Limb (tissue), 2 donors: Measurements from ENCODE around the gene TBCEL.

Experiments used
- DNase-seq, 2 donors: peaks; one replicate each; pipeline ENCODE4 v3.0.0-alpha.2; 2016; ENCODE audit errors: extremely low spot score in 2 of 2

Gene TBCEL

DNA sequence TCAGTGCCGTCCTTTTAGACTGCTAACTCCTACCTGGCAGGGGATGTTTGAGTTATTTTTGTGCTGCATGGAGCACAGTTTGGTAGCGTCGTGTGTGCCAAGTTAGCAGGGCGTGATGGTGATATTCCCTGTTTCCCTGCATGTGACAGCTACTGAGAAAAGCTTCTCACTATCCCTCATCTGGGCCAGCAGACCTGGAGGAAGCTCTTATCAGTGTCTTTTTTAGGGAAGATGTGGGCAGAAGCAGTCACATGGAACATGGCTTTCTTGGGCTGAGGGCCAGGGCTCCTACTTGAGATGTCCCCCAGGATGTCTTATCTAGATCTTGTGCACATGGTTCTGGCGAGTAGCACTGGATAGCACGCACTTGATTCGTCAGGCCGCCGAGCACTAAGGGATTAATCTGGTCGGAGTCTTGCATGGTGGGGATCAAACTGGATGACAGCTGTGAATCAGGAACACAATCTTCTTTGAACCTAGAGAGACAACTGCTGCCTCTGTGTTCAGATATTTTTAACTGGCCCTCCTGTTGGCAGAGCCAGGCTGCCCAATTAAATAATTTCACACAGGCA is 110.9 kb downstream of the TBCEL start:
- no peak for DNase-seq

DNA sequence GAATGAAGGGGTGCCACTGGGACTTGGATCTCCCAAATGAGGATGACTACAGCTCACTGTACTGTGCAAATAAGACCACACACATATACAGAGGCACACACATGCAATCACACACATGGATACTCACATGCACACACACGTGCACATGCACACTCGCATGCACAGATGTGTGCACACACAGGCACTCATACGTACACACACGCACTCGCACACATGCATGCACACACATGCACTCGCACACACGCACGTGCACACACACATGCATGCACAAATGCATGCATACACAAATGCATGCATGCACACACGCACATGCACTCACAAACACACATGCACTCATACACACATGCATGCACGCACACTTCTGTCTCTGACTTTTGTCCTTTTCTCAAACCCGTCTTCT is 113.1 kb downstream of the TBCEL start:
- DNase-seq, result no peak

DNA sequence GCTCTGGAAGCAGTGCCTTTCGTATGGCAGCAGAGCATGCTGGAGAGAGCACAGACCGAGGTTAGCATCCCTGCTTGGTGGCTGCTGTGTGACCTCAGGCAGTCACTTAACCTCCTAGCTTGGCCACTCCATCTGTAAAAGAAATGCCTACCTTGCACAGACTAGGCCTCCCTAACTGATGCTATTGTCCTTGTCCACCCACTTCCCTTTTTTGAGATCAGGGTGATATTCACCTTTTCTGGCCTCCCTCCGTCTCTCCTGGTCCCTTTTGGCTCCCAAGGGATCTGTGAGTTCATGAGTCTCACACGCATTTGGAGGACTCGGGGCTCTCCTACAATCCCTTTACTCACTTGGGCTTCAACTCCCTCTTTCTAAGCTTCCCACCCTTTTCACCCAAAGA is 114.4 kb downstream of the TBCEL start:
- no peak for DNase-seq

DNA sequence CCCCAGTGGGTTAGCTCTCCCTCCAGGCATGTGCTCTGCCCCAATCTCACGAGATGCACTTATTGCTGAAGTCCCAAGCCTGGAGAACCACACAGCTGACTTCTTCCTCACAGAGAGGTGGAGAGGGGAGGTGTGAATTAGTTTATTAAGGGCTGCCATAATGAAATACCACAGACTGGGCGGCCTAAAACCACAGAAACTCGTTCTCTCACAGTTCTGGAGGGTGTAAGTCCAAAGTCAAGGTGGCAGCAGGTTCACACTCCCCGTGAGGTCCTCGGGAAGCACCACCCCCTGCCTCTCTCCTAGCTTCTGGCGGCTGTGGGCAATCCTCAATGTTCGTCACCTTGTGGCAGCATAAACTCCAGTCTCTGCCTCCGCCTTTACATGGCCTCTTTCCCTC is 116.5 kb downstream of the TBCEL start:
- DNase-seq, result no peak
